ENCODE results near the gene CTAG1A. TPM values are rescaled to one million over a fixed set of nuclear protein-coding genes. Genes with fewer than 3 reads are reported as not detected.

Gene CTAG1A
- total RNA-seq (2022; extraction: Qiagen RNA extraction; ENCODE audit: low read depth), result not detected in 5 replicates

GRCh38 chrX:154584585-154585183 lies at the start of gene CTAG1A:
CTAG1A (plus strand) TSS chrX:154585133; CDS start chrX:154585207, 74 bp downstream.

GRCh38 chrX:154546354-154547244 lies 38.3 kb upstream of the CTAG1A start, which contains the start of gene G6PD:
G6PD (minus strand) TSS chrX:154546846; CDS start chrX:154546155, 691 bp downstream.

GRCh38 chrX:154547245-154548027 lies 37.5 kb upstream of the CTAG1A start, which contains the start of gene IKBKG:
IKBKG (plus strand) TSS chrX:154547620; CDS start chrX:154552003, 4,383 bp downstream.

DNA sequence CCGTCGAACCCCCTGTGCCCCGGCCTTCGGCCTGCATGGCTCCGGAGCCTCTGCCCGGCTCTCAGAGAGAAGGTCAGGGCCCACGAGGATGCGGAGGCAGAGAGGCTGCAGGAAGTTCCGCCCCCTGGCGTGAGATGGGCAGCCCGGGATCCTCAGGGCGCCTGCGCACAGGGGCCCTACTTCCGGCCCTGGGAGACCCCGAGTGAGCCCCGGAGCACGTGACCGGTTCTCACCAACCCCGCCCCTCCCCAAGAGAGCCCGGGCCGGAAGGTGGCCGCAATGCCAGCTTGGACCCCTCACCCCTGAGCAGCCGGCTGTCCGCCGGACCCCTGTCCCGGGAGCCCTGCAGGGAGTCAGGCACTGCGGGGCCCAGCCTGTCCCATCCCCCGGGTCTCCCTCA lies 34.2 kb downstream of the CTAG1A start, which contains the start of gene CTAG1B:
TSS of gene CTAG1B (minus strand) at position 101 of the 400 bp plus-strand sequence. CDS start at position 37, 64 bp downstream.

Other genes starting within 250 kb of the CTAG1A start
- gene FLNA, start 210.5 kb upstream of the CTAG1A start, total RNA-seq (2022; extraction: Qiagen RNA extraction; ENCODE audit: low read depth), result 1,320 to 1,681 TPM (median 1,555 TPM) in 5 replicates
- 115 to 162 TPM (median 151 TPM) in 5 replicates for gene EMD, start 205.8 kb upstream of the CTAG1A start, total RNA-seq (2022; extraction: Qiagen RNA extraction; ENCODE audit: low read depth)
- 5,224 to 6,204 TPM (median 5,426 TPM) in 5 replicates for gene RPL10, start 186.8 kb upstream of the CTAG1A start, total RNA-seq (2022; extraction: Qiagen RNA extraction; ENCODE audit: low read depth)
- gene DNASE1L1, start 175.9 kb upstream of the CTAG1A start, total RNA-seq (2022; extraction: Qiagen RNA extraction; ENCODE audit: low read depth), result 26.1 to 33.5 TPM (median 29.3 TPM) in 5 replicates
- gene TAFAZZIN, start 173.6 kb upstream of the CTAG1A start, total RNA-seq (2022; extraction: Qiagen RNA extraction; ENCODE audit: low read depth), result 32.2 to 40.3 TPM (median 37.1 TPM) in 5 replicates
- 81.6 to 108 TPM (median 104 TPM) in 5 replicates for gene ATP6AP1, start 156.5 kb upstream of the CTAG1A start, total RNA-seq (2022; extraction: Qiagen RNA extraction; ENCODE audit: low read depth)
- gene GDI1, start 148.0 kb upstream of the CTAG1A start, total RNA-seq (2022; extraction: Qiagen RNA extraction; ENCODE audit: low read depth), result 89.4 to 105 TPM (median 103 TPM) in 5 replicates
- 92.4 to 124 TPM (median 106 TPM) in 5 replicates for gene FAM50A, start 141.0 kb upstream of the CTAG1A start, total RNA-seq (2022; extraction: Qiagen RNA extraction; ENCODE audit: low read depth)
- gene PLXNA3, start 126.9 kb upstream of the CTAG1A start, total RNA-seq (2022; extraction: Qiagen RNA extraction; ENCODE audit: low read depth), result 10.8 to 15.6 TPM (median 11.8 TPM) in 5 replicates
- gene LAGE3, start 105.9 kb upstream of the CTAG1A start, total RNA-seq (2022; extraction: Qiagen RNA extraction; ENCODE audit: low read depth), result 57.7 to 70.9 TPM (median 68.2 TPM) in 5 replicates
- 64.7 to 72.3 TPM (median 68.9 TPM) in 5 replicates for gene UBL4A, start 98.5 kb upstream of the CTAG1A start, total RNA-seq (2022; extraction: Qiagen RNA extraction; ENCODE audit: low read depth)
- 29.7 to 41.5 TPM (median 40.1 TPM) in 5 replicates for gene SLC10A3, start 94.5 kb upstream of the CTAG1A start, total RNA-seq (2022; extraction: Qiagen RNA extraction; ENCODE audit: low read depth)
- gene FAM3A, start 68.9 kb upstream of the CTAG1A start, total RNA-seq (2022; extraction: Qiagen RNA extraction; ENCODE audit: low read depth), result 32.9 to 47.3 TPM (median 45.3 TPM) in 5 replicates
- 1,331 to 1,547 TPM (median 1,449 TPM) in 5 replicates for gene G6PD, start 38.3 kb upstream of the CTAG1A start, total RNA-seq (2022; extraction: Qiagen RNA extraction; ENCODE audit: low read depth)
- 35.2 to 42.9 TPM (median 41.7 TPM) in 5 replicates for gene IKBKG, start 37.5 kb upstream of the CTAG1A start, total RNA-seq (2022; extraction: Qiagen RNA extraction; ENCODE audit: low read depth)
- gene CTAG1B, start 34.1 kb downstream of the CTAG1A start, total RNA-seq (2022; extraction: Qiagen RNA extraction; ENCODE audit: low read depth), result not detected in 5 replicates
- gene CTAG2, start 68.4 kb downstream of the CTAG1A start, total RNA-seq (2022; extraction: Qiagen RNA extraction; ENCODE audit: low read depth), result not detected in 5 replicates
- gene GAB3, start 165.9 kb downstream of the CTAG1A start, total RNA-seq (2022; extraction: Qiagen RNA extraction; ENCODE audit: low read depth), result 0.83 to 1.2 TPM (median 0.93 TPM) in 5 replicates
- gene DKC1, start 177.7 kb downstream of the CTAG1A start, total RNA-seq (2022; extraction: Qiagen RNA extraction; ENCODE audit: low read depth), result 156 to 200 TPM (median 164 TPM) in 5 replicates
- gene MPP1, start 220.4 kb downstream of the CTAG1A start, total RNA-seq (2022; extraction: Qiagen RNA extraction; ENCODE audit: low read depth), result 17.6 to 21.1 TPM (median 20.2 TPM) in 5 replicates
- not detected in 5 replicates for gene SMIM9, start 249.5 kb downstream of the CTAG1A start, total RNA-seq (2022; extraction: Qiagen RNA extraction; ENCODE audit: low read depth)

Measured in A549 treated with GW870086 at 1 μM for 4 hours (cell line).